Activated T-helper 1 cell treated with anti-CD3 and anti-CD28 coated beads, Interleukin-12 subunit alpha, Interleukin-12 subunit beta, Interleukin-2, Interleukin-4 antibody, amounts not matched to agents 30 ng/mL and 10 ng/mL and 1 ng/mL, durations not matched to agents 14 hours and 24 hours and 36 hours (primary cell): Measurements from ENCODE around the gene ZFTA. TPM values are rescaled to one million over a fixed set of nuclear protein-coding genes. Genes with fewer than 3 reads are reported as not detected.
A peak's percentile ranks its signal among the peaks of the same experiment; 100 is the strongest.

Experiments used
- DNase-seq: peaks from one replicate; pipeline ENCODE4 v3.0.0; 2021; ENCODE audit warnings: low spot score
- H3K27ac Mint-ChIP-seq: one replicate; pipeline ENCODE4 v1.8.0; 2021; ENCODE audit warnings: mild to moderate bottlenecking, mixed read lengths
- H3K27me3 Mint-ChIP-seq: one replicate; pipeline ENCODE4 v1.8.0; 2022; ENCODE audit warnings: mild to moderate bottlenecking, moderate library complexity, mixed read lengths; ENCODE audit not compliant: insufficient read depth
- H3K36me3 Mint-ChIP-seq: one replicate; pipeline ENCODE4 v1.8.0; 2021; ENCODE audit warnings: low read depth, mixed read lengths
- H3K4me1 Mint-ChIP-seq: one replicate; pipeline ENCODE4 v1.8.0; 2021; ENCODE audit warnings: low read depth, mixed read lengths
- H3K4me3 Mint-ChIP-seq: one replicate; pipeline ENCODE4 v1.8.0; 2021; ENCODE audit warnings: mild to moderate bottlenecking, moderate library complexity, mixed read lengths
- H3K9me3 Mint-ChIP-seq: one replicate; pipeline ENCODE4 v1.8.0; 2021; ENCODE audit warnings: mixed read lengths
- intact Hi-C: fragments of 100-400 bp; cut with micrococcal nuclease; formaldehyde crosslinking; loops from one replicate; pipeline ENCODE4 v1.15.1; 2024
- total RNA-seq: library from RNA; stranded (reverse); gene quantifications from 2 replicates; pipeline ENCODE4 v1.2.3, GENCODE V29; 2022

Gene ZFTA
- total RNA-seq, 1 donor from 2014 or later, result 5.3 TPM

DNA sequence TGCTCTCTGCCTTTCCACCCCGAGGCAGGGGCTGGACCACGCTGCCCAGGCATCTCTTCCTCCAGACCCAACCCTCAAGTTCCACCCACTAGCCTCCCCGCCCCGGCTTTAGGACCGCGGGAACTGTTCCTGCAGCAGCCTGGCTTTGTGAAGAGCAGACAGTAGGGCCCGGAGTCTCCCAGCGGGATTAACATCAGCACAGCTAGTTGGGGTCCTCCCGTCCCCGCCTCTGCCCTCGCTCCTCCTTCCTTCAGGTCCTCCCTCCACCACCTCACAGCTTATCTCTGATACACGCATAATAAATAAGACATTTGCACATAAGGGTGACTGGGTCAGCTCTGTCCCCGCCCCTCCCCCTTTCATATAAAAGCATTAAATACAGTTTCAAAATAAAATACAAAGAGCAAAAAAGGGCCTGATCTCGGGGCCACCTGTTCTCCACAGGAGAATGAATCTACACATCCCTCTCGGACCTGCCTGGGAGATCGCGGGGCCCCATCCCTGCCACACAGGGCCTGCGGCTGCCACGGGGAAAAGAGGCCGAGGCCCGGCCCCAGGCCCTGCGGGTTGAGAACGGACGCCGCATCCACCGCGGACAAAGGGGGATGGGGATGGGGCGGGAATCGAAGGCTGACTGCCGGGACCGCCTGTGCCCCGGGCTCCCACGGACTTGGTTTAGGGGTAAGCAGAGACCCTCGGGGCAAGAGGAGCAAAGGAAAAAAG lies 6.5 kb downstream of the ZFTA start:
- Mint-ChIP-seq H3K9me3 (no peaks in the 10 kb centered on the region), H3K4me1 (peaks cover 1% of the 10 kb centered on the region), H3K4me3 (no peak overlapping the region), H3K27ac (no peak overlapping the region), H3K36me3 (no peaks in the 10 kb centered on the region), H3K27me3 (peaks cover 1% of the 10 kb centered on the region)
- no peak for DNase-seq
- intact Hi-C loops, result no loop called here

DNA sequence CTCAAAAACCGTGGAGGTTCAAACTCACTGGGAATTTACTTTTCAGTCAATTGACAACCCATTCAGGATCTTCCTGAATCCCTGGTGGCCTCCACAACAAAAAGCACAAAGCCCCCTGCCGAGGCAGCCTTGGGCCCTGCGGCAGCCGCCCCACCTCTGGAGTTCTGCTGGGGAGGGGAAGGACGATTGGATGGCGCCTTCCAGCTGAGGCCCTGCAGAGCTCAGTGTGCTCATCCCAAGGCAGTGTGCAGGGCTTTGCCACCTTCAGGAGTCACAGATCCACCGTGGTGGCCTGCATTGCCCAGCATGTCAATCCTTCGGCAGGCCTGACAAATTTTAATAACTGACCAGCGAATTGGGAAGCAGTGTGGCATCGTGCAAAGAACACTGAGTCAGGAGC lies 7.4 kb downstream of the ZFTA start:
- Mint-ChIP-seq H3K27me3 (no peaks in the 10 kb centered on the region), H3K27ac (no peak overlapping the region), H3K4me1 (no peaks in the 10 kb centered on the region), H3K9me3 (no peaks in the 10 kb centered on the region), H3K4me3 (no peak overlapping the region), H3K36me3 (no peaks in the 10 kb centered on the region)
- intact Hi-C loops, result no loop called here
- DNase-seq, result no peak

DNA sequence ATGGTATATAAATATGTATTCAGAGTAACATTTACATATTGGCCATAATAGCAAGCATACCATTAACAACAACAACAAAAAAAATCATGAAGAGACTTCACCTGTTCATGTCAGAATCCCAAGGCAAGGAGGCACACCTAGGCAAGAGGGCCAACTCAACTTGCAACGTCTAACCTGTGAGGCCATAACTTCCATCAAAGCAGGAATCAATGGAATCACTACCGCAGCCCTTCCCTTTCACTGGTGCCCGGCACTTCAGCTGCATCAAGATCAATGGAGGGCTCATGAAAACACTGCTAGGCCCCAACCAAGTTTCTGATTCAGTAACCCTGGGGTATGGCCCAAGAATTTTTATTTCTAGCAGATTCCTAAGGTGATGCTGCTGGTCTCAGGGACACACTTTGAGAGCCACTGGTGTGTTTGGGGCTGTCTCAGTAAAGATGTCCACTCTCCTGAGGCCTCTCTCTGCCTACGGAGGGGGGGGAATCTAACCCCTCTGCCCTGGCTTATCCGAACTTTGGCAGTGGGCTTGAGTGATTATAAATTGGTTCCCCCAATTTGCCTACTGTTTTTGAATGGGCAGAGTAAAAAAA lies 8.0 kb downstream of the ZFTA start:
- H3K27me3 Mint-ChIP-seq, result no peaks in the 10 kb centered on the region
- no peaks in the 10 kb centered on the region for H3K9me3 Mint-ChIP-seq
- no peaks in the 10 kb centered on the region for H3K36me3 Mint-ChIP-seq
- H3K4me3 Mint-ChIP-seq, result no peak overlapping the region
- no peak for DNase-seq
- intact Hi-C loops, result no loop called here
- H3K27ac Mint-ChIP-seq, result no peak overlapping the region
- no peaks in the 10 kb centered on the region for H3K4me1 Mint-ChIP-seq

DNA sequence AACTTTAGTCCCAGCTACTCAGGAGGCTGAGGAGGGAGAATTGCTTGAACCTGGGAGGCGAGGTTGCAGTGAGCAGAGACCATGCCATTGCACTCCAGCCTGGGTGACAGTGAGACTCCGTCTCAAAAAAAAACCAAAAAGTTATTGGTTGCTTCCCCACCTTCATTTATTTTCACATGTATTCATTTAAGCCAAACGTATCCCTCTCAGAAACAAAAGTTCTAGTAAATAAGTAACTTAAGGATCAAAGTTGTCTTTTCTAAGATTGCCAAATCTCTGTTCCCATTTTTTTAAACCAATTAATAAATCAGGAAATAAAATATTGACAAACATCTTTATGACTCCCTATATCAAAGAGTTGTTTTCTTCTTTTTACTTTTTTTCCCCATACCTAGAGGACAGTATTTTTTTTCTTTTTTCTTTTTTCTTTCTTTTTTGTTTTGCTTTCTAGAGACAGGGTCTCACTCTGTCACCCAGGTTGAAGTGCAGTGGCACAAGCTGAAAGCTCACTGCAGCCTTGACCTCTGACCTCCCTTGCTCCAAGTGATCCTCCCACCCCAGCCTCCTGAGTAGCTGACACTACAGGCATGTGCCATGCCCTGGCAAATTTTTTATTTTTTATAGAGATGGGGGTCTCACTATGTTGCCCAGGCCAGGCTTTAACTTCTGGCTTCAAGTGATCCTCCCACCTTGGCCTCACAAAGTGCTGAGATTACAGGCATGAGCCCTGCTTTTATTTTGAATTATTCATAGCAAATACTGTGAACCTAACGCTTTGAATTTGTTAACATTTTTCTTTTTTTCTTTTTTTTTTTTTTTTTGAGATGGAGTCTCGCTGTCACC lies 11.4 kb downstream of the ZFTA start:
- Mint-ChIP-seq H3K27ac (no peak overlapping the region), H3K4me3 (no peak overlapping the region), H3K9me3 (no peaks in the 10 kb centered on the region), H3K4me1 (no peaks in the 10 kb centered on the region), H3K36me3 (peaks cover 6% of the 10 kb centered on the region), H3K27me3 (no peaks in the 10 kb centered on the region)
- no peak for DNase-seq
- intact Hi-C loops, result no loop called here

DNA sequence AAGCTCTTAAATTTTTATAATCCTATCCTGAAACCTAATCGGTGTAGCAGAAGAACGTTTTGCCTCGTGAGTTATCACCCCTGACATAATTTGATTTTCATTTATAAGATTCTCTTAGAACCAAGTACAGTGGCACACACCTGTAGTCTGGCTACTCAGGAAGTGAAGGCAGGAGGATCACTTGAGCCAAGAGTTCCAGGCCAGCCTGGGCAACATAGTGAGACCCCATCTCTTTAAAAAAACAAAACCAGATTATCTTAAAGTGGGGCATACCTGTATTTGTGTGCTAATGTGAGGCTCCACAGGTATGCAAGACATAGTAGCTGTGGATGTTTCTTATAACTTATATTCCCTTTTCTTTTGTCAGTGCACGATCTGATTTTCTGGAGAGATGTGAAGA lies 19.0 kb downstream of the ZFTA start:
- Mint-ChIP-seq H3K4me1 (no peaks in the 10 kb centered on the region), H3K4me3 (no peak overlapping the region), H3K36me3 (peaks cover 13% of the 10 kb centered on the region), H3K27me3 (no peaks in the 10 kb centered on the region), H3K9me3 (no peaks in the 10 kb centered on the region), H3K27ac (no peak overlapping the region)
- DNase-seq, result no peak
- intact Hi-C loops, result no loop called here

DNA sequence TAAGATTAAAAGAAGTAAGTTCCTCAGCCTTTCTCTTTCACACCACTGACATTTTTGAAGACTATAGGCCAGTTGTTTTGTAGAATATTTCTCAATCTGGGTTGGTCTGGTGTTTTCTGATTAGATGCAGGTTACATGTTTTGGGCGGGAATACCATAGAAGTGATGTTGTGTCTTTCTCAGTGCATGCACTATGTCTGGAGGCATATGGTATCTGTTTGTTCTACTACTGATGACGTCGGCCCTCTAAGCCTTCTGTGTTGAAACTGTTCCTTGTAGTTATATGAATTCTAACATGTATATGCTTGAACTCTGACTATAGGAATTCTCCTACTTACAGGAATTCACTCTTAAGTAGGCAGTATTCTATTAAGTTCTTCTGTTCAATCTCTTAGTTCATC lies 21.6 kb downstream of the ZFTA start:
- Mint-ChIP-seq H3K9me3 (no peaks in the 10 kb centered on the region), H3K36me3 (peaks cover 6% of the 10 kb centered on the region), H3K4me3 (no peak overlapping the region), H3K4me1 (no peaks in the 10 kb centered on the region), H3K27me3 (no peaks in the 10 kb centered on the region), H3K27ac (no peak overlapping the region)
- DNase-seq, result no peak
- intact Hi-C loops, result no loop called here

DNA sequence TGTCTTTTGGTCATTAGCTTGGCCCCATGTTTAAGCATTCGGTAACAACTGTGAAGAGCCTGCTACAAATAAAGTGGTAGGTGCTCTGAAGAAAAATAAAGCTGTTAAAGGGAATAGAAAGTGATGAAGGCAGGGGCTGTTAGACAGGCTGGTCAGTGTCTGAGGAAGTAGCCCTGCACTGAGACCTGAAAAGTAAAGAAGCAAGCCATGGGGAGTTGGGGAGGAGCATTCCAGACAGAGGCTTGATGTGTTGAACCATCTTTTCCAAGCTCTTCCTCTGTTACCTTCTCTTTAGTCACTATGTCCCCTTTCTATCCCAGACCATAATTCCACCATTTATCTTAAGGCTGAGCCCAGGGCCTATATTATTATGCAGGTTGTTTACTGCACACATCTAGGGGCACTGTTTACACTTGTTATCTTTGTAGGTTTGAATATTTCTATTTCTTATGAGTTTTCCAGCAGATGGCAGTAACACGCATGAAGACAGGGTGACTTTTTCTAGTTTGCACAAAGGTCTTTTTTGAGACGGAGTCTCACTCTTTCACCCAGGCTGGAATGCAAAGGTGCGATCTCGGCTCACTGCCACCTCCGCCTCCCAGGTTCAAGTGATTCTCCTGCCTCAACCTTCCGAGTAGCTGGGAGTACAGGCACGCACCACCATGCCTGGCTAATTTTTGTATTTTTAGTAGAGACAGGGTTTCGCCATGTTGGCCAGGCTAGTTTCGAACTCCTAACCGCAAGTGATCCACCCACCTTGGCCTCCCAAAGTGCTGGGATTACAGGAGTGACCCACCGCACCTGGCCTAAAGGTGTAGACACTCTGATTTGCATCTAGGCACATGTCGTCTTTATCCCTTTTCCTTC lies 23.0 kb downstream of the ZFTA start:
- no peaks in the 10 kb centered on the region for H3K9me3 Mint-ChIP-seq
- no peaks in the 10 kb centered on the region for H3K36me3 Mint-ChIP-seq
- intact Hi-C loops, result no loop called here
- H3K4me3 Mint-ChIP-seq, result no peak overlapping the region
- no peak overlapping the region for H3K27ac Mint-ChIP-seq
- no peaks in the 10 kb centered on the region for H3K27me3 Mint-ChIP-seq
- H3K4me1 Mint-ChIP-seq, result no peaks in the 10 kb centered on the region
- DNase-seq, result no peak

DNA sequence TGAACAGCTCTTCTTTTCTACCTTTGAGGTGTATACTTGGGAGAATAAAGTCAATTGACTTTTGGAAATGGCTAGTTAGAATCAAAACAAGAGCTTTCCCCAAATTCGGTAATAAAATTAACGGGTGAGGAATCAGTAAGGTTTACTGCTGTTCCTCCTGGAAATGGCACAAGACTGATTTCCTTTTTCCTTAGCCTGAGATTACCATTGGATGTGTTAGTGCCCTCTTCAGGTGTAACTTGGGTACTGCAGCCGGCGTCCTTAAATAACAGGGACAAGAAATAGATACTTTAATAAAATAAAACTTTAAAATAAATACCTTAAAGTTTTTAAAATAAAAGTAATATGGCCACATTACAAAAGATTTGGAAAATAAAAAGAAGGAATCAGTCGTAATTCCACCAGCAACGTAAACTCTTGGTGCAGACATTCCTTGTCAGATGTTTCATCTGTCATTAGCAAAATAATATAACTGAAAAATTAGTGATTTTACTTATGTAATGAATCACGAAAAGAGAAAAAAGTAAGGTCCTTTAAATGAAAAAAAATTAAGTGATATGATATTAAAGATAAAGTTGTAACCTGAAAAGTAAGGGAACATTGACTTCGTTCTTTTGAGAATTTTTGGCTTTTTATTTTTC lies 29.7 kb downstream of the ZFTA start:
- H3K9me3 Mint-ChIP-seq, result no peaks in the 10 kb centered on the region
- H3K27me3 Mint-ChIP-seq, result no peaks in the 10 kb centered on the region
- intact Hi-C loops, result loop anchor here (1.0 to 2.0 kb wide), 4 partner anchors 58 to 261 kb away; partner anchors contain the start of genes ATL3 and RTN3
- peaks cover 5% of the 10 kb centered on the region for H3K4me1 Mint-ChIP-seq
- no peak overlapping the region for H3K27ac Mint-ChIP-seq
- H3K36me3 Mint-ChIP-seq, result peaks cover 4% of the 10 kb centered on the region
- no peak overlapping the region for H3K4me3 Mint-ChIP-seq
- peak; percentile 26 for DNase-seq

DNA sequence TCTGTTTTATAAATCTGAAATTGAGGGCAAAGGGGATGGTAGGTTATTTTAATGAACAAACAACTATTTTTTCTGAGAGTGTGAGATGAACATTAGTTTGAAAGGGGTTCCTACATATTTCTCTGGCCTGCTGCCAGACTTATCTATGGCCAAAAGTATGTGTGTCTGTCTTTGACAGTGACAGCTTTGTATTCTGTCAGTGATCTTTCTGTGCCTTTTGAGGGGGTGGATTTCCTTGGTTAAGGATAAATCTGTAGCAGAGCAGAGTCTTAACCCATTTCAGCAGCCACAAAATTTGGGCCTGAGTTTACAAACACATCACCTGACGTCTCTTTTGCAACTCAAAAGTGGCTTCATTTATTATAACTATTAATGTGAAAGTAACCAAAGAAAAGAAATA lies 30.9 kb downstream of the ZFTA start:
- no peak for DNase-seq
- H3K27me3 Mint-ChIP-seq, result no peaks in the 10 kb centered on the region
- intact Hi-C loops, result loop anchor here (1.0 to 2.0 kb wide), 4 partner anchors 56 to 259 kb away; partner anchors contain the start of genes ATL3 and RTN3
- H3K27ac Mint-ChIP-seq, result peak overlapping the region; percentile 29
- H3K9me3 Mint-ChIP-seq, result no peaks in the 10 kb centered on the region
- H3K36me3 Mint-ChIP-seq, result peaks cover 4% of the 10 kb centered on the region
- no peak overlapping the region for H3K4me3 Mint-ChIP-seq
- peaks cover 5% of the 10 kb centered on the region for H3K4me1 Mint-ChIP-seq

DNA sequence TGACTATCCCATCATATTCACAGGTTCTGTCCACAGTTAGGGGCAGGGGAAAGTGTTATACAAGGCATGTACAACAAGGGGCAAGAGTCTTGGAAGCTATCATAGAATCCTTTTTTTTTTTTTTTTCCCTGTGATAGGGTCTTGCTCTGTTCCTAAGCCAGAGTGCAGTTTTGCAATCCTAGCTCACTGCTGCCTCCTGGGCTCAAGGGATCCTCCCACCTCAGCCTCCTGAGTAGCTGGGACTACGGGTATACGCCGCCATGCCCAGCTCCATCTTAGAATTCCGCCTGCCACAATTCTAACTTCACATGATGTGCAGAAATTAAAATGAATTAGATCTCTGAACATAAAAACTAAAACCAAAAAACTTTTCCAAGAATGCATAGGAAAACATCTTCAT lies 31.7 kb downstream of the ZFTA start:
- no peaks in the 10 kb centered on the region for H3K27me3 Mint-ChIP-seq
- no peak overlapping the region for H3K4me3 Mint-ChIP-seq
- peaks cover 5% of the 10 kb centered on the region for H3K4me1 Mint-ChIP-seq
- H3K9me3 Mint-ChIP-seq, result no peaks in the 10 kb centered on the region
- intact Hi-C loops, result no loop called here
- DNase-seq, result no peak
- no peak overlapping the region for H3K27ac Mint-ChIP-seq
- H3K36me3 Mint-ChIP-seq, result peaks cover 4% of the 10 kb centered on the region

DNA sequence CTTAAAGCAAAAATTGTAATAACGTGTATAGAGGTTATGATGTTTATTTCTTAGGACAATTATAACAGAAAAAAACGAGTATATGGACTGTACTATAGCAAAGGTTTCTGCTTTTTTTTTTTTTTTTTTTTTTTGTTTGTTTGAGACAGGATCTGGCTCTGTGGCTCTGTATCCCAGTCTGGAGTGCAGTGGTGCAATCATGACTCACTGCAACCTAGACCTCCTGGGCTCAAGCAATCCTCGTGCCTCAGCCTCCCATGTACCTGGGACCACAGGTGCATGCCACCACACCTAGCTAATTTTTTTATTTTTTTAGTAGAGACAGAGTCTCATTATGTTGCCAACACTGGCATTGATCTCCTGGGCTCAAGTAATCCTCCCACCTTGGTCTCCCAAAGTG lies 39.2 kb downstream of the ZFTA start:
- H3K36me3 Mint-ChIP-seq, result no peaks in the 10 kb centered on the region
- no peak overlapping the region for H3K27ac Mint-ChIP-seq
- intact Hi-C loops, result no loop called here
- H3K27me3 Mint-ChIP-seq, result no peaks in the 10 kb centered on the region
- H3K4me1 Mint-ChIP-seq, result no peaks in the 10 kb centered on the region
- no peak overlapping the region for H3K4me3 Mint-ChIP-seq
- DNase-seq, result no peak
- no peaks in the 10 kb centered on the region for H3K9me3 Mint-ChIP-seq

DNA sequence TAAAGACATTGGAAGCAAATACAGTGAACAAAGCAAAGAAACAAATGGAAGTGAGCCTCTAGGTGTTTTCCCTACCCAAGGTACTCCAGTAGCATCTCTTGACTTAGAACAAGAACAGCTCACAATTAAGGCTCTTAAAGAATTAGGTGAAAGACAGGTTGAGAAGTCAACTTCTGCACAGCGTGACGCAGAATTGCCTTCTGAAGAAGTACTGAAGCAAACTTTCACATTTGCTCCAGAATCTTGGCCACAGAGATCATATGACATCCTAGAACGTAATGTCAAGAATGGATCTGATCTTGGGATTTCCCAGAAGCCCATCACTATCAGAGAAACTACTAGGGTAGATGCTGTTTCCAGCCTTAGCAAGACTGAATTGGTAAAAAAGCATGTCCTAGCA lies 48.0 kb downstream of the ZFTA start:
- no peak overlapping the region for H3K4me3 Mint-ChIP-seq
- H3K9me3 Mint-ChIP-seq, result no peaks in the 10 kb centered on the region
- H3K27ac Mint-ChIP-seq, result no peak overlapping the region
- DNase-seq, result no peak
- H3K27me3 Mint-ChIP-seq, result no peaks in the 10 kb centered on the region
- H3K4me1 Mint-ChIP-seq, result no peaks in the 10 kb centered on the region
- intact Hi-C loops, result no loop called here
- peaks cover 8% of the 10 kb centered on the region for H3K36me3 Mint-ChIP-seq
